ENCODE measurements around the gene UGT2A2.

GRCh38 chr4:69639542-69639941 lies at the start of gene UGT2A2:
- TF ChIP-seq SPI1 (IDR thresholded peaks at IDR 0.05; ENCODE audit: borderline replicate concordance, insufficient read depth, low read depth, low read length) (no peak), POLR2A (IDR thresholded peaks at IDR 0.05; ENCODE audit: low read depth, low read length) (no peak), RCOR1 (conservative IDR thresholded peaks at IDR 0.05; ENCODE audit: low read depth, low read length) (no peak), EZH2 (IDR thresholded peaks at IDR 0.05; ENCODE audit: borderline replicate concordance, control insufficient read depth, low read depth, low read length) (no peak), CTCF (IDR thresholded peaks at IDR 0.05 in 2 of 3, conservative IDR thresholded peaks at IDR 0.05 in 1 of 3; ENCODE audit: control insufficient read depth in 2 of 3, extremely low read depth in 1 of 3, insufficient read depth in 1 of 3, low read depth in 3 of 3, low read length in 3 of 3) (no peak)
